ENCODE results near the gene PSMD6.

GRCh38 chr3:64067506-64068346, 44.4 kb upstream of the PSMD6 start:
- no peak for TF ChIP-seq YY1 (IDR thresholded peaks at IDR 0.05; ENCODE audit: insufficient read depth, insufficient read length)
- TF ChIP-seq ZNF274 (IDR thresholded peaks at IDR 0.05; ENCODE audit: low read depth, low read length) = no peak
- no peak for TF ChIP-seq SUZ12 (IDR thresholded peaks at IDR 0.05; ENCODE audit: extremely low read depth, insufficient read depth, insufficient read length)

Measured in NT2/D1 (cell line).